H1 (cell line): ENCODE data around the gene AK6.

Experiments
- EGR1 ChIP-seq: IDR thresholded peaks from 2 replicates; pipeline ENCODE4 v1.6.1; 2011; ENCODE audit warnings: low read depth, low read length, borderline replicate concordance
- KDM5A ChIP-seq: fragments of 200-600 bp; IDR thresholded peaks from 2 replicates; pipeline ENCODE4 v1.7.1; 2012; ENCODE audit warnings: mild to moderate bottlenecking, low read length, inconsistent platforms, mixed read lengths
- POLR2A ChIP-seq, 2 experiments: IDR thresholded peaks; 1 replicate in 1 of 2; 2 replicates in 1 of 2; pipeline ENCODE4 v1.6.1; 2011; ENCODE audit warnings: low read depth in 2 of 2, low read length in 2 of 2, mild to moderate bottlenecking in 2 of 2; ENCODE audit errors: control extremely low read depth in 1 of 2
- POLR2AphosphoS5 ChIP-seq: IDR thresholded peaks from 2 replicates; pipeline ENCODE4 v1.6.1; 2011; ENCODE audit warnings: low read depth, low read length
- SP1 ChIP-seq: IDR thresholded peaks from 2 replicates; pipeline ENCODE4 v1.6.1; 2011; ENCODE audit warnings: low read depth, low read length
- TBP ChIP-seq: IDR thresholded peaks from 2 replicates; pipeline ENCODE4 v1.6.1; 2011; ENCODE audit warnings: low read depth, low read length, improper control_type of control experiment
- YY1 ChIP-seq: IDR thresholded peaks from 2 replicates; pipeline ENCODE4 v1.6.1; 2011; ENCODE audit warnings: low read depth, mild to moderate bottlenecking, low read length
- ZNF274 ChIP-seq: IDR thresholded peaks from 2 replicates; pipeline ENCODE4 v1.7.0; 2012; ENCODE audit warnings: low read length, borderline replicate concordance; ENCODE audit errors: extremely low read depth
- TF ChIP-seq, protein P1 (sequence below), 3 experiments: IDR thresholded peaks; 1 replicate in 2 of 3; 2 replicates in 1 of 3; pipeline versions ENCODE4 v1.5.1 to v1.6.1; 2011; ENCODE audit warnings: low read length in 3 of 3, mild to moderate bottlenecking in 3 of 3, inconsistent platforms in 2 of 3, low read depth in 1 of 3, moderate library complexity in 1 of 3; ENCODE audit not compliant: insufficient read depth in 1 of 3; ENCODE audit errors: control extremely low read depth in 1 of 3
- TF ChIP-seq, protein P2 (sequence below): IDR thresholded peaks from 2 replicates; pipeline ENCODE4 v1.6.1; 2012; ENCODE audit warnings: inconsistent platforms
- TF ChIP-seq, protein P3 (sequence below): IDR thresholded peaks from 2 replicates; pipeline ENCODE4 v1.6.1; 2011; ENCODE audit warnings: low read length, improper control_type of control experiment
- TF ChIP-seq, protein P4 (sequence below): IDR thresholded peaks from 2 replicates; pipeline ENCODE4 v1.6.1; 2011; ENCODE audit warnings: low read depth, mild to moderate bottlenecking, low read length; ENCODE audit not compliant: insufficient read depth

DNA sequence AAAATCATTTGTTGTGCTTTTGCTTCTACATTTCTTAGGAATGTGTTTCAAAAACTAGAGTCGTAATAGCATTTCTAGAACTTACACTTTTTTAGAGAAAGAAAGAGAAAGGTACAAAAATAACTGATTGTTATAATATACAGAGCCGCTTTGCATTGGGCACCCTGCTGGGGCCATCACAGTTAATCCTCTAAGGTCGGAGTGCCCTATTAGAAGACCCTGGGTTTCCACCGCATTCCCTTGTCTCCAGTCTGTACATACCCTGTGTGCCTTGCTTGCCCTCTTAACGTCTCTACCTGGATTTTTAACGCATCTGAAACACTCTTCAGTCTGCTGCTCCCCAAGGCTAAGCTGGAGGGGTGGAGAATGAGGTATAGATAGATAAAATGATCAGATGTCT is 46.9 kb upstream of the AK6 start:
- TF ChIP-seq SP1 (no peak), EGR1 (no peak), ZNF274 (no peak), YY1 (no peak), KDM5A (no peak), TBP (no peak), POLR2AphosphoS5 (no peak), POLR2A (IDR thresholded peaks at IDR 0.05; ENCODE audit: control extremely low read depth in 1 of 2, low read depth in 2 of 2, low read length in 2 of 2) (peak in 1 of 2 experiments; percentile 20; a peak in 1 of 3 replicates)
- TF ChIP-seq, protein P1, sequence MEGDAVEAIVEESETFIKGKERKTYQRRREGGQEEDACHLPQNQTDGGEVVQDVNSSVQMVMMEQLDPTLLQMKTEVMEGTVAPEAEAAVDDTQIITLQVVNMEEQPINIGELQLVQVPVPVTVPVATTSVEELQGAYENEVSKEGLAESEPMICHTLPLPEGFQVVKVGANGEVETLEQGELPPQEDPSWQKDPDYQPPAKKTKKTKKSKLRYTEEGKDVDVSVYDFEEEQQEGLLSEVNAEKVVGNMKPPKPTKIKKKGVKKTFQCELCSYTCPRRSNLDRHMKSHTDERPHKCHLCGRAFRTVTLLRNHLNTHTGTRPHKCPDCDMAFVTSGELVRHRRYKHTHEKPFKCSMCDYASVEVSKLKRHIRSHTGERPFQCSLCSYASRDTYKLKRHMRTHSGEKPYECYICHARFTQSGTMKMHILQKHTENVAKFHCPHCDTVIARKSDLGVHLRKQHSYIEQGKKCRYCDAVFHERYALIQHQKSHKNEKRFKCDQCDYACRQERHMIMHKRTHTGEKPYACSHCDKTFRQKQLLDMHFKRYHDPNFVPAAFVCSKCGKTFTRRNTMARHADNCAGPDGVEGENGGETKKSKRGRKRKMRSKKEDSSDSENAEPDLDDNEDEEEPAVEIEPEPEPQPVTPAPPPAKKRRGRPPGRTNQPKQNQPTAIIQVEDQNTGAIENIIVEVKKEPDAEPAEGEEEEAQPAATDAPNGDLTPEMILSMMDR (IDR thresholded peaks at IDR 0.05; ENCODE audit: control extremely low read depth in 1 of 3, insufficient read depth in 1 of 3, low read depth in 1 of 3, low read length in 3 of 3) = no peak
- TF ChIP-seq, protein P2, sequence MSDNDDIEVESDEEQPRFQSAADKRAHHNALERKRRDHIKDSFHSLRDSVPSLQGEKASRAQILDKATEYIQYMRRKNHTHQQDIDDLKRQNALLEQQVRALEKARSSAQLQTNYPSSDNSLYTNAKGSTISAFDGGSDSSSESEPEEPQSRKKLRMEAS = no peak
- TF ChIP-seq, protein P3, sequence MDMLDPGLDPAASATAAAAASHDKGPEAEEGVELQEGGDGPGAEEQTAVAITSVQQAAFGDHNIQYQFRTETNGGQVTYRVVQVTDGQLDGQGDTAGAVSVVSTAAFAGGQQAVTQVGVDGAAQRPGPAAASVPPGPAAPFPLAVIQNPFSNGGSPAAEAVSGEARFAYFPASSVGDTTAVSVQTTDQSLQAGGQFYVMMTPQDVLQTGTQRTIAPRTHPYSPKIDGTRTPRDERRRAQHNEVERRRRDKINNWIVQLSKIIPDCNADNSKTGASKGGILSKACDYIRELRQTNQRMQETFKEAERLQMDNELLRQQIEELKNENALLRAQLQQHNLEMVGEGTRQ = no peak
- TF ChIP-seq, protein P4, sequence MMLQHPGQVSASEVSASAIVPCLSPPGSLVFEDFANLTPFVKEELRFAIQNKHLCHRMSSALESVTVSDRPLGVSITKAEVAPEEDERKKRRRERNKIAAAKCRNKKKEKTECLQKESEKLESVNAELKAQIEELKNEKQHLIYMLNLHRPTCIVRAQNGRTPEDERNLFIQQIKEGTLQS = no peak
